Muscle layer of duodenum (tissue), 2 donors: ENCODE measurements around the gene VPS37B.
"Not testable (repeated sequence)": the region's sequence is repeated elsewhere in the genome, so short reads cannot be mapped to it uniquely, and the experiment has no call there.

Experiments
- H3K27ac ChIP-seq: one replicate; pipeline ENCODE4 v1.7.0; 2013; ENCODE audit warnings: mild to moderate bottlenecking, low read length
- H3K27me3 ChIP-seq: one replicate; pipeline ENCODE4 v1.7.0; 2013; ENCODE audit warnings: low read depth, mild to moderate bottlenecking, control low read depth, low read length
- H3K36me3 ChIP-seq, 2 donors: one replicate each; pipeline ENCODE4 v1.7.0; 2013; ENCODE audit warnings: low read length in 2 of 2, control low read depth in 1 of 2, mild to moderate bottlenecking in 1 of 2; ENCODE audit not compliant: insufficient read depth in 2 of 2, control insufficient read depth in 1 of 2
- H3K4me1 ChIP-seq, 2 donors: one replicate each; pipeline ENCODE4 v1.7.0; 2013; ENCODE audit warnings: low read length in 2 of 2, mild to moderate bottlenecking in 2 of 2, control low read depth in 1 of 2, moderate library complexity in 1 of 2; ENCODE audit not compliant: insufficient read depth in 2 of 2, control insufficient read depth in 1 of 2
- H3K4me3 ChIP-seq, 2 donors: one replicate each; pipeline ENCODE4 v1.7.0; 2013; ENCODE audit warnings: low read length in 2 of 2, low read depth in 1 of 2, mild to moderate bottlenecking in 1 of 2
- H3K9me3 ChIP-seq, 2 donors: one replicate each; pipeline ENCODE4 v1.7.0; 2013; ENCODE audit warnings: low read length in 2 of 2, control low read depth in 1 of 2, mild to moderate bottlenecking in 1 of 2; ENCODE audit not compliant: control insufficient read depth in 1 of 2
- donor health status: healthy.

VPS37B gene

DNA sequence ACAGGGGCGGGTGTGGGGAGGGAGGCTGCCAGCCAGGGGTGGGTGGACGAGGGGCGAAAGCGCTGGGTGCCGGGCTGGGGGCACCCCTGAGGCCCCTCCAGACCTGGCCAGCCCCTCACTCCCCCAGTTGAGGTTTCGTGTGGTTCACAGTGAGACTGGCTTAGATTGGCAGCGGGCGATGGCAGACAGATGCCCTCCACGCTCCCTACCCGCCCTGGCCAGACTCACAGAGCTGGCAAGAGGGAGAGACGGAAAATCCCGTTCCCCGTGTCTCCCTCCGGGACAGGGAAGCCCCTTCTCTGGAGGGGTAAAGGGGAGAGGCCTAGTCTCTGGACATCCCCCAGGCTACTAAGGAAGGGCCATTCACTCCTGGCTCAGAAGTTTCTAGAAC is 33.2 kb upstream of the VPS37B start:
- no peak overlapping the region for H3K4me3 ChIP-seq
- no peaks in the 10 kb centered on the region for H3K27me3 ChIP-seq
- no peaks in the 10 kb centered on the region for H3K4me1 ChIP-seq
- H3K27ac ChIP-seq, result no peak overlapping the region
- H3K36me3 ChIP-seq, result peaks cover 0 to 10% of the 10 kb centered on the region in 2 donors
- no peaks in the 10 kb centered on the region for H3K9me3 ChIP-seq

DNA sequence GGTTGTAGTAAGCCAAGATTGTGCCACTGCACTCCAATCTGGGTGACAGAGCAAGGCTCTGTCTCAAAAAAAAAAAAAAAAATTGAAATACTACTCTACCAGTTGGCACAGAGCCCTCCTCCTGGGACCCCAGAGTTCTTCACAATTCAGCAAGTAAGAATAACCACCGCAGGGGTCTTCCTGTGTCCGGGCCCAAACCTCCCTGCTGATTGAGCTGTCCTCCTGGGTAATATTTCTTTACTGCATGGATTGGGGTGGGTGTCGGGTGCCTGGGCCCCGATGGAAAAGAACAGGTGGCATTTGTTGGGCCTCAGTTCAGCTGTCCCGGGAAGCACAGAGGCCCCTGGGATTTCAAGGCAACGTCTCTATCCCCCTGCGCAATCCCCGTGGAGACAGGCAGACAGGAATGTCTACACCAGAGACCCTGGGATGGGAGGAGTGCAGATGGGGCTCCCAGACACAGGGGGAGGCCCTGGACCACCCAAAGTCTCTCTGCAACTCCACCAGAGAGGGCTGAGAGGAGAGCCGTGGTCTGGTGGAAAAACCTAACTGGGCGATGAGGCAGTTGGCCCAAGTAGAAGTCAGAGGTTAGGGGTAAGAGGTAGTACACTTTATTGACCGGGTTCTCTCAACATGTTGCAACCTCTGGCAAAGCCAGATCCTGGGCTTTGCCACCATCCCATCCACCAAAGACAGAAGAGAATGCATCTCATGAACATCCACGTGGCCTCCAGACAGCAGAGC is 32.7 kb upstream of the VPS37B start:
- Histone ChIP-seq H3K27ac (no peak overlapping the region), H3K4me3 (no peak overlapping the region), H3K4me1 (no peaks in the 10 kb centered on the region), H3K9me3 (no peaks in the 10 kb centered on the region), H3K27me3 (no peaks in the 10 kb centered on the region), H3K36me3 (peaks cover 0 to 10% of the 10 kb centered on the region in 2 donors)

DNA sequence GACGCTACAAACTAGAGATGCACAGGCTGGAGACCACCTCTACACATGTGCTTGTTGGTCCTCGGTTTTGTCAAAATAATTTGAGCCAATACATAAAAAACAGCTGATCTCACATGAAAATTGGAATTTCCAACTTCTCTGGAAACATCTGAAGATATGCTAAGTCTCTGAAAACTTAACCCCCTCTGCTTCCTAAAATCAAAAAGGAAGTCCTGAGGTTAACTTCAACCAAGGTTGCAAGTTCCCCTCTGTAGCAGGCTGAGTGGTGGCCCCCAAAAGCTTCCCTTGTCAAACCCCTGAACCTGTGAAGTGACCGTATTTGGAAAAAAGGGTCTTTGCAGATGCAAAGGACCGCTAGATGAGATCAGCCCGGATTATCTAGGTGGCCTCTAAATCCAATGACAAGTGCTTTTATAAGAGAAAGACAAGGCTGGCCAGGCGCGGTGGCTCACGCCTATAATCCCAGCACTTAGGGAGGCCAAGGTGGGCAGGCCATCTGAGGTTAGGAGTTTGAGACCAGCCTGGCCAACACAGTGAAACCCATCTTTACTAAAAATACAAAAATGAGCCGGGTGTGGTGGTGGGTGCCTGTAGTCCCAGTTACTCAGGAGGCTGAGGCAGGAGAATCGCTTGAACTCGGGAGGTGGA is 32.0 kb upstream of the VPS37B start:
- H3K27ac ChIP-seq, result no peak overlapping the region

DNA sequence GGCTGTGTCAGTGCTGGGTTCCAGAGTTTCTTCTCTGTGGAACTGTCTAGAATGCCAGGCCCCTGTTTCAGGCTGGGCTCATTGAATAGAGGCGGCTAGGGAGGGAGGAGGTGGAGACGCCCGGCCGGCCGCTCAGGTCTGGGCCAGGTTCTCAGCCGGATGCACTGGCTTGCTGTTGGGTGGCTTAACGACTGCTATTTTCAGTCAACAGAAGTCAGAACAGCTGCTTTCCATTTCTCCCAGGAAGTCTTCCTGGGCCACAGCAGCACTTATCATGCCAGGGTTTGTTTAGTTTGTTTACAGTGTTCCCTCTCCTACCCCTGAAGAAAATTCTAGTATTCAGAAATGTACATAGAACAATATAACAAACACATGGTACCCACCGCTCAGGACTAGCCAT is 26.0 kb upstream of the VPS37B start:
- Histone ChIP-seq H3K4me1 (peaks cover 6 to 13% of the 10 kb centered on the region in 2 donors), H3K27ac (no peak overlapping the region), H3K36me3 (no peaks in the 10 kb centered on the region), H3K9me3 (no peaks in the 10 kb centered on the region), H3K4me3 (no peak overlapping the region), H3K27me3 (no peaks in the 10 kb centered on the region)

More for the DNA sequence above, 32.0 kb upstream of the VPS37B start:
- Histone ChIP-seq H3K4me1 (no peaks in the 10 kb centered on the region), H3K9me3 (no peaks in the 10 kb centered on the region), H3K36me3 (peaks cover 0 to 10% of the 10 kb centered on the region in 2 donors), H3K27me3 (no peaks in the 10 kb centered on the region), H3K4me3 (no peak overlapping the region)

DNA sequence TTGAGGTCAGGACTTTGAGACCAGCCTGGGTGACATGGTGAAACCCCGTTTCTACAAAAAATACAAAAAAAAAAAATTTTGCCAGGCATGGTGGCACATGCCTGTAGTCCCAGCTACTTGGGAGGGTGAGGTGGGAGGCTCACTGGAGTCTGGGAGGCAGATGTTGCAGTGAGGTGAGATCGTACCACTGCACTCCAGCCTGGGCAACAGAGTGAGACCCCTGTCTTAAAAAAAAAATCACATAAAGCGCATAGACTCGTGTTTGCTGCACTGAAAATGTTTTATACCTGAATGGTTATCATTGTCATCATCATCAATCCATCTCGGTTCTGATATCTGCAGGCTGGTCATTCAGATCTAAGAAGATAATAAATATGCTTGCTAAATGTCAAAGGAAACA is 24.8 kb upstream of the VPS37B start:
- Histone ChIP-seq H3K27ac (no peak overlapping the region), H3K36me3 (no peaks in the 10 kb centered on the region), H3K4me3 (no peak overlapping the region), H3K9me3 (no peaks in the 10 kb centered on the region), H3K27me3 (no peaks in the 10 kb centered on the region), H3K4me1 (peaks cover 6 to 13% of the 10 kb centered on the region in 2 donors)

DNA sequence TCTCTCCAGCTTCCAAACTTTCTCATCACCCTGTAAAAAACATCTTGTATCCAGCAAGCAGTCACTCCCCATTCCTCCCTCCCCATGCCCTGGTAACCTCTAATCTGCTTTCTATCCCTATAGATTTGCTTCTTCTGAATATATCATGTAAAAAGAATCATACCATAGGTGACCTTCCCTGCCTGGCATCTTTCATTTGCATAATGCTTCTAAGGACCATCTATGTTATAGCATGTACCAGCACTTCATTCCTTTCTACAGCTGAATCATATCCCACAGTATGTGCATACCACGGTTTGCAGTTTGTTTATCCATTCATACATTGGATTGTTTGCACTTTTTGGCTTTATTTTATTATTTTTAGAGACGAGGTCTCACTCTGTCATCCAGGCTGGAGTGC is 22.9 kb upstream of the VPS37B start:
- Histone ChIP-seq H3K4me3 (no peak overlapping the region), H3K27me3 (no peaks in the 10 kb centered on the region), H3K27ac (no peak overlapping the region), H3K9me3 (no peaks in the 10 kb centered on the region), H3K4me1 (peaks cover 6 to 13% of the 10 kb centered on the region in 2 donors), H3K36me3 (no peaks in the 10 kb centered on the region)

DNA sequence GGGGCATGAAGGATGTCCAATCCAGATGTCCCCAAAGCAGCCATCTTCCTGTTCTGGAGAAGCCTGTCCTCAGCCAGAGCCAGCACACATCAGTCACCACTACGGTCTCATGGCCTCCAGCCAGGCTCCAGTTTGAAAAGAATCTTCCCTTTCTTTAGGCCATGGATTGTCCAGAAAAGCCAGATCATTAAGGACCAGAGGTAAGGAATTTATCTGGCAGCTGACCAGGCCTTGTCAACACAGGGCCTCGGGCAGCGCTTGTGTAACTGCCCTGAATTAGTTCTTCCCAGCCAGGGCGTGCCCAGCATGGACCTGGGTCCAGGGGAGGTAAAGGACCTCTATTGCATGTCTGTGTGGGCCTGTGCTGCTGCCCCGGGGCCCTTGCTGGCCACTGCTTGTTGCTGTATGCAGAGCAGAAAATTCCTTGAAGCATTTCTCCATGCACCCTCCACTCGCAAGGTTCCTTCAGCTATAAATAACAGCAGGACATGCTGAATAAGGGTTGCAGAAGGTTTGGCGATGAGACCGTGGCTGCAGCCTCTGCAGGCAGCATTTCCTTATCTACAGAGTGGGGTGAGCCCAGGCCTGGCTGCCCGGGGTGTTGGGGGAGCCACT is 21.7 kb upstream of the VPS37B start:
- H3K4me1 ChIP-seq, result peaks cover 6 to 13% of the 10 kb centered on the region in 2 donors
- H3K27ac ChIP-seq, result no peak overlapping the region
- H3K36me3 ChIP-seq, result no peaks in the 10 kb centered on the region
- no peaks in the 10 kb centered on the region for H3K9me3 ChIP-seq
- no peaks in the 10 kb centered on the region for H3K27me3 ChIP-seq
- no peak overlapping the region for H3K4me3 ChIP-seq

DNA sequence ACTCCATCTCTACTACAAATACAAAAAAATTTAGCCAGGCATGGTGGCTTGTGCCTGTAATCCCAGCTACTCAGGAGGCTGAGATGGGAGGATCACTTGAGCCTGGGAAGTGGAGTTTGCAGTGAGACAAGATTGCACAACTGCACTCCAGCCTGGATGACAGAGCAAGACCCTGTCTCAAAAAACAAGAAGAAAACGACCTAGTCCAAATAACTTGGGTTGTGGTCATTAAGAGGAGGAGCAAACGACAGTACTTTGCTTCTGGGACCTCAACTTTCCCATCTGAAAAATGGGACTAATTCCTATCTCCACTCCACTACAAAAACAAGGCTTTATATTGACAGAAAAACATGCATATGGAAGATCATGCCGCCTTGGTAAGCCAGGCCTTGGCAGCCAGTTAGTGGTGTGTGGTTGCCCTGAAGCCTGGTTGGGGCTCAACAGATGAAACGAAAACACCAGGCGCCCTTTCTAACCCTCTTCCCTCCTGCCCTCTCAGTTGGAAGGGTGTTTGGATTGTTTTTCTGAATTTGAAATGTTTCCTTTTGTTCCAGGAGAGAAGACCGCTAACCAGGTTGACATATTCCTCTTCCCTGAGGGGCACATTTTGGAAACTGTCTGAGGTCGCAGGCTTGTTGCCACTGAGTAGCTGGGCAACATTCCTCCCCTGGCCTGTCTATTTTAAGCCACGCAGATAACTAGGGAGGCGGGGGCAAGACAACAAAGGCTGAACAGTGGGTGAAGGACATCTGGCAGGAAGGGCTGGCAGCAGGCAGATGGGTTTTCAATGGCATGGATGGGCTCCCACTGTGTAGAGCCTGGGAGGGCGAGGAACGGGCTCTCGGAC is 13.7 kb upstream of the VPS37B start:
- Histone ChIP-seq H3K27me3 (no peaks in the 10 kb centered on the region), H3K4me1 (no peaks in the 10 kb centered on the region), H3K4me3 (no peak overlapping the region), H3K9me3 (no peaks in the 10 kb centered on the region), H3K27ac (no peak overlapping the region), H3K36me3 (no peaks in the 10 kb centered on the region)

DNA sequence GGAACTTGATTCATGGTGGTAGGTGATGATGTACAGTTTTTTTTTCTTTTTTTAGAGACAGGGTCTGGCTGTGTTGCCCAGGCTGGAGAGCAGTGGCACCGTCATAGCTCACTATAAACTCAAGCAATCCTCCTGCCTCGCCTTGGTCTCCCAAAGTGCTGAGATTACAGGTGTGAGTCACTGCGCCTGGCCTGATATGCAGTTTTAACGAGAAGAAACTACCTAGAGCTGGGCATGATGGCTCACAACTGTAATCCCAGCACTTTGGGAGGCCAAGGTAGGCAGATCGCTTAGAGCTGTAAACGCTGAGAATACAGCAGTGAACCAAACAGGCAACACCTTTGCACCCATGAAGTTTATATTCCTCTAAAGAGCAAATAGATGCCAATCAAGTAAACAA is 13.0 kb upstream of the VPS37B start:
- Histone ChIP-seq H3K4me1 (no peaks in the 10 kb centered on the region), H3K27ac (no peak overlapping the region), H3K4me3 (no peak overlapping the region), H3K9me3 (no peaks in the 10 kb centered on the region), H3K36me3 (no peaks in the 10 kb centered on the region), H3K27me3 (no peaks in the 10 kb centered on the region)

DNA sequence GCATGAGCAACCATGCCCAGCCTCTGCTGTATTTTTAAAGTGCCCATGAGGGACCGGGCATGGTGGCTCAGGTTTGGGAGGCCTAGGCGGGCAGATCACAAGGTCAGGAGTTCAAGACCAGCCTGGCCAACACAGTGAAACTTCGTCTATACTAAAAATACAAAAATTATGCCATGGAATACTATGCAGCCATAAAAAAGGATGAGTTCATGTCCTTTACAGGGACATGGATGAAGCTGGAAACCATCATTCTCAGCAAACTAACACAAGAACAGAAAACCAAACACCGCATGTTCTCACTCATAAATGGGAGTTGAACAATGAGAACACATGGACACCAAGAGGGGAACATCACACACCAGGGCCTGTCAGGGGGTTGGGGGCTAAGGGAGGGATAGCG is 9.3 kb upstream of the VPS37B start:
- not testable (repeated sequence) for H3K4me3 ChIP-seq, H3K36me3 ChIP-seq, H3K27me3 ChIP-seq, H3K9me3 ChIP-seq, H3K27ac ChIP-seq, H3K4me1 ChIP-seq

DNA sequence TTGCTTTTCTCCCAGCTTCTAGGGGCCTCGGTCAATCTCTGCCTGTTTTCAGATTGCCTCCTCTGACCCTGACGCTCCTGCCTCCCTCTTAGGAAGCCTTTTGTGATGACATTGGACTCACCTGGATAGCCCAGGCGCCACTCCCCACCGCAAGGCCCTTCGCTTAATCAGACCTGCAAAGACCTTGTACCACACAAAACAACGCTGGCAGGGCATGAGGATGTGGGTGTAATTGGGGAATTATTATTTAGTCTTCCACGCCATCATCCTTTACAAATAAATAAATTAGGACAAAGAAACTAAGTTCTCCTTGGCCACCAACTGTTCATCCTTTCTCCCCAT is 7.7 kb upstream of the VPS37B start:
- H3K27me3 ChIP-seq, result no peaks in the 10 kb centered on the region
- no peaks in the 10 kb centered on the region for H3K9me3 ChIP-seq
- H3K27ac ChIP-seq, result no peak overlapping the region
- no peaks in the 10 kb centered on the region for H3K36me3 ChIP-seq
- no peaks in the 10 kb centered on the region for H3K4me1 ChIP-seq
- H3K4me3 ChIP-seq, result no peak overlapping the region
